ENCODE results near the gene CES2.
A peak's percentile ranks its signal among the peaks of the same experiment; 100 is the strongest.
"Not testable (repeated sequence)": the region's sequence is repeated elsewhere in the genome, so short reads cannot be mapped to it uniquely, and the experiment has no call there.

CES2 gene

DNA sequence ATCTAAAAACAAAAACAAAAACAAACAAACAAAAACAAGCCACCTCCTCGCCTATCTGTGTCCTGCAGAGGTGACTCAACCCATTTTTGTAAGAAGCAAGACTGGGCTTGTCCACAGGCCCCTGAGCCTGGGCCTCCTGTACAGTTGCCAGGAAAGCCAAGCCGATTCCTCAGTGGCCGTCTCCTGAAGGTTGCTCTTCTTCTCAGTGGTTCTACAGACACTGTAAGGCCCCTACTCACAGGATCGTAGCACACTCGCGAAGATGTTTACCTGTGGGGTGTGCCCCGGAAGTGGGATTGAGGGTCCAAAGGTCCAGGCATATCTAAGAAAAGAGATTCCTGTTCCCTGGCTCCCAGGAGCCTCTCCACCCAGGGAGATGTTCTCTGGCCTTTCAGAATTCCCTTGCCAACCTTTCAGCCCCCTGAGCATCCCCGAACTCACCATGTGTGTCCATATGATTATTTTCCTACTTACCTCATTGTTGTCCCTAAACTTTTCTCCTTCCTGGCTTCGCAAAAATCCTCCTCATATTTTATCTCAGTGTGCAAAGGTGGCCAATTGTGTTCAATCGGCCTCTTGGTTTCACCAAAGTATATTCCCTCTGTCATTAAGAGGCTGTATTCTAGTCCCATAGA lies 18.3 kb downstream of the CES2 start:
- DNase-seq (ENCODE audit: low read depth in 2 of 2), result no peak

DNA sequence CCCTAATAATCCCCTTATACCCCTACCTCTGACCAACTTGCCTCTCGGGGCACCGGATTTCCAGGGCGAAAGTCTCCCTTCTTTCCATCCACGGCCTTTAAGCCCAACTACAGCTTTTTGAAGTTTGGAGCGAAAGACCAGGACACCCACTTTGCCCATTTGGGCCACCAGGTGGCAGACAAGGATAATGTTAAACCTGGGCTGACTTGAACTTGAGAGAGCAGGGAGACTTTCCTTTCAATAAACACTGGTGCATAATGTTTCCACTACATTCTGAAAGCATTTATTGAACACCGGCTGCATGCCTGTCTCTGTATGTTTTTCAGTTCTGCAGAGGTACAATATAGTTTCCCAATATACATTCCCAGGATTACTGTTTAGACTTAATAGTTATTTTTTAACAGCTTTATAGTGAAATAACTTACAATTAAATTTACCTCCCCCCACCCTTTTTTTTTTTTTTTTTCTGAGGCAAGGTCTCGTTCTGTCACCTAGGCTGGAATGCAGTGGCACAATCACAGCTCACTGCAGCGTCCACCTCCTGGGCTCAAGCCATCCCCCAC lies 18.9 kb downstream of the CES2 start:
- peak; percentile 44 to 52 for DNase-seq (ENCODE audit: low read depth in 2 of 2)

DNA sequence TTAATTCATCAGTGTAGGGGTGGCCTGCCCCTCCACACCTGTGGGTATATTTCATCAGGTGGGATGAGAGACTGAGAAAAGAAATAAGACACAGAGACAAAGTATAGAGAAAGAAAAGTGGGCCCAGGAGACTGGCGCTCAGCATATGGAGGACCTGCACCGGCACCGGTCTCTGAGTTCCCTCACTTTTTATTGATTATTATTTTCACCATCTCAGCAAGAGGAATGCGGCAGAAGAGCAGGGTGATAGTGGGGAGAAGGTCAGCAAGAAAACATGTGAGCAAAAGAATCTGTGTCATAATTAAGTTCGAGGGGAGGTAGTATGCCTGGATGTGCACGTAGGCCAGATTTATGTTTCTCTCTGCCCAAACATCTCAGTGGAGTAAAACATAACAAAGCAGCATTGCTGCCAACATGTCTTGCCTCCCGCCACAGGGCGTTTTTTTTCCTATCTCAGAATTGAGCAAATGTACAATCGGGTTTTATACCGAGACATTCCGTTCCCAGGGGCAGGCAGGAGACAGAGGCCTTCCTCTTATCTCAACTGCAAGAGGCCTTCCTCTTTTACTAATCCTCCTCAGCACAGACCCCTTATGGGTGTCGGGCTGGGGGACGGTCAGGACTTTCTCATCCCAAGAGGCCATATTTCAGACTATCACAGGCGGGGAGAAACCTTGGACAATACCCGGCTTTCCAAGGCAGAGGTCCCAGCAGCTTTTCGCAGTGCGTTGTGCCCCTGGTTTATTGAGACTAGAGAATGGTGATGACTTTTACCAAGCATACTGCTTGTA lies 20.2 kb downstream of the CES2 start:
- DNase-seq (ENCODE audit: low read depth in 2 of 2), result not testable (repeated sequence)

DNA sequence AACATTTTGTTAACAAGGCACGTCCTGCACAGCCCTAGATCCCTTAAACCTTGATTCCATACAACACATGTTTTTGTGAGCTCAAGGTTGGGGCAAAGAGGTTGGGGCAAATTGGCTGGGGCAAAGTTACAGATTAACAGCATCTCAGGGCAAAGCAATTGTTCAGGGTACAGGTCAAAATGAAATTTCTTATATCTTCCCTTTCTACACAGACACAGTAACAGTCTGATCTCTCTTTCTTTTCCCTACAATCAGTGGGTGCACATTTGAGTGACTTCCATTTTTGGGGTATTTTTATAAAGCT lies 20.8 kb downstream of the CES2 start:
- DNase-seq (ENCODE audit: low read depth in 2 of 2), result not testable (repeated sequence)

DNA sequence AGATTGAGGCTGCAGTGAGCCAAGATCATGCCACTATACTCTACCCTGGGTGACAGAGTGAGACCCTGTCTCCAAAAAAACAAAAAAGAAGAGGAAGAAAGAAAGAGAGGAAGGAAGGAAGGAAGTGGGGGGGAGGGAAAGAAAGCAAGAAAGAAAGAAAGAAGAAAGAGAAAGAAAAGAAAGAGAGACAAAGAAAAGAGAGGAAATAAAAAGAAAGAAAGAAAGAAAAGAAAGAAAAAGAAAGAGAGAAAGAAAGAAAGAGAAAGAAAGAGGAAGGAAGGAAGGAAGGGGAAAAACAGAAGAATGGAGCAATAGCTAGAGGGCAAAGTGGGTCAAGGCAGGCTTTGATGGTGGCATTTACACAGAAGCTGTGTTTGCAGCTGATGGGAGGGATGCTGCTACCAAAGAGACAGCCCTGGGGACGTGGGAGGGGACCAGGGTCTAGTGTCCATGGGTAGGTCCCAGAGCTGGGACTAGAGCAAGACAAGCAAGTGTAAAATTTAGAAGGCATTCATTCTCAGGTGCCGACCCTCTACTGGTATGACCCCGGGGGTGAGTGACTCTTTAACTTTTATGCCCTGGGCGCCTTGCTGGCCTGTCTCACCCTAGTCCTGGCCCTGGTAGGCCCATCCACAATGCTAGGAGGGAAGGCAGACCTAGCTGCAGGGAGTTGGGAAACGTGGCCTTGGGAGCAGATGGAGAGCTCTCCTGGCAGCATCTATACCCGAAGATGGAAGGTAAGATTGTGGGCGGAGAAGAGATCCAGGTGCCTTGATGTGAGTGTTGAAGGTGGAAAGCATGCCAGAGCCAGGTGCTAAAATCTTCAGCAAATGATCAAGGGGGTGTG lies 23.8 kb downstream of the CES2 start:
- DNase-seq (ENCODE audit: low read depth in 2 of 2), result no peak

DNA sequence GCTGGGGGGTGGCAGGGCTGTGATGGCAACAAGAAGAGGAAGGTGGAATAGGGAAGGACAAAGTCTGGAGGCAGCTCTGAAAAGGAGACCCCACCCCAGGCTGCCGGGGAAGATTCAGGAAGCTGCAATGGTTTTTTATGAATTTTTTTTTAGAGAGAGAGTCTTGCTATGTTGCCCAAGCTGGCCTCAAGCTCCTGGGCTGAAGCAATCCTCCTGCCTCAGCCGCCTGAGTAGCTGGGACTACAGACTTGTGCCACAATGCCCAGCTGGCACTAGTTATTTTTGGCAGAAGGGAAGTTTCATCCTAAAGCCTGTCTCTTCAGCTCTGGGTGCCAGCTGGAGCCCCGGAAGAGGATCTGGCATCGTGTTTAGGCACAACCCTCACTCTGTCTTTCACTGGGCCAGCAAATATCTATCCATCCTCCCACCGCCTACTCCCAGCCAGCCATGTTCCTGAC lies 24.4 kb downstream of the CES2 start:
- DNase-seq (ENCODE audit: low read depth in 2 of 2), result no peak

DNA sequence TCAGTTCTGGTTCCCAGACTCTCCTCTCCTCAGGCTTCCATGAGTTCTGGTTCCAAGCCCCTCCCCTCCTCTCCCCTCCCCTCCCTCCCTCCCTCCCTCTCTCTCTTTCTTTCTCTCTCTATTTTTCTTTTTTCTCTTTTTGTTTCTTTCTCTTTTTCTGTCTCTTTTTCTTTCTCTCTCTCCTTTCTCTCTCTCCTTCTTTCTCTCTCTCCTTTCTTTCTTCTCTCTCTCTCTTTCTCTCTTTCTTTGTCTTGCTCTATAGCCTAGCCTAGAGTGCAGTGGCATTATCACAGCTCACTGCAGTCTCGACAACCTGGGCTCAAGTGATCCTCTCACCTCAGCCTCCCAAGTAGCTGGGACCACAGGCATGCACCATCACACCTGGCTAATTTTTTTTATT lies 25.0 kb downstream of the CES2 start:
- DNase-seq (ENCODE audit: low read depth in 2 of 2), result no peak

DNA sequence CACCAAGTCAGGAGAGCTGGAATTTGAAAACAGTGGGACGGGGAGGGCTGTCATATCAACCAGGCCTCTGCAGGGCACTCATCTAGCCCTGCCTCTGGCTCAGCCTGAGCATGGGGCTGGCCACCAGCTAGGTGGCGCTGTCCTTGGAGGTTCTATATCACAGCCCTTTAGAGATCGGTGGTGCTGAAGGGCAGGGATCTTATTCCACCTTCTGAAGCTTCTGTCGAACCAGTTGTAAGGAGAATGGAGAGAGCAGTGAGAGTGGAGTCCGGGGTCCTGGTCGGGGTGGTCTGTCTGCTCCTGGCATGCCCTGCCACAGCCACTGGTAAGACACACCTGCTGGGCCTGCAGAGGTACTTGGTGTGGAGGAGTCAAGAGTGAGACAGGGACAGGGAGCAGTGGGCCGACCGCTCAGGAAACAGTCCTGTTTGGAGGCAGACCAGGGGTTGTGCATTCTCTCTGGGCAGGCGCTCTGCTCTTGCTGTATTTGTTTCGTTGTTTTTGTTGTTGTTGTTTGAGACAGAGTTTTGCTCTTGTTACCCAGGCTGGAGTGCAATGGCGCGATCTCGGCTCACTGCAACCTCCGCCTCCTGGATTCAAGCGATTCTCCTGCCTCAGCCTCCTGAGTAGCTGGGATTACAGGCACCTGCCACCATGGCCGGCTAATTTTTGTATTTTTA lies 25.9 kb downstream of the CES2 start, which contains the start of gene CES3:
CES3 (plus strand) TSS at position 202 of the 680 bp plus-strand sequence; CDS start at position 244, 42 bp downstream.
- peak; percentile 12 to 18 for DNase-seq (ENCODE audit: low read depth in 2 of 2)

DNA sequence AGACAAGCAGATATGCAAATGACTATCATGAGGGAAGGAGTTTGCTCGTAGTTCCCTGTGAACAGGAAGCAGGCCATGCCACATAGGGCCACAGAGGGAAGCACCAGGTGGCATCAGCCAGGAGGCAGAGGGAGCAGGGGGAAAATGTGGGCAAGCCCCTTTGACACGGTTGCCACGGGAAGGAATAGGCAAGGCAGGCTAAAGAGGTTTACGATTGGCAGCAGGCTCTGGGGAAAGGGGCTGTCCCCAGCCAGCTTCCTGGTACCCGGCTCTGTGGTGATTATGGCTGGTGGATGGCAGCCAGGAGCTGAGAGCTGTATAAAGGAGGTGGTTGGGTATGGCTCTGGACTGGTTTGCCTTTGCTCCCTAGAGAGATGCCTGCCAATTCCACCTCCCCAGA lies 26.6 kb downstream of the CES2 start:
- no peak for DNase-seq (ENCODE audit: low read depth in 2 of 2)

DNA sequence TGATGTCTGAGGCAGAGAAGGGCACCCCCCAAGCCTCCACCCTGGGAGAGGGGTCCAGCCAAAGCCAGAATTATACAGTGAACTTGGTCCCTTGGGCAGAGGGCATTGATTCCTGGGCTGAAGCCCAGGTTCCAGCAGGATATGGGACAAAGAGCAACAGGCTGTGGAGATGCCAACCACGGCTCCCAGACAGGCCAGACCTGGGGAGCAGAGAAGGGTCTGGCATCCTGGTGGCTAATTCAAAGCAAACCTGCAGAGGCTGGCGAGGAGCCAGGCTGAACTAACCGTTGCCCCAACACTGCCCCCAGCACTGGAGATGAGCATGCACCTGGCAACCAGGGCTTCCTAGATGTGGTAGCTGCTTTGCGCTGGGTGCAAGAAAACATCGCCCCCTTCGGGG lies 28.7 kb downstream of the CES2 start:
- DNase-seq (ENCODE audit: low read depth in 2 of 2), result no peak

DNA sequence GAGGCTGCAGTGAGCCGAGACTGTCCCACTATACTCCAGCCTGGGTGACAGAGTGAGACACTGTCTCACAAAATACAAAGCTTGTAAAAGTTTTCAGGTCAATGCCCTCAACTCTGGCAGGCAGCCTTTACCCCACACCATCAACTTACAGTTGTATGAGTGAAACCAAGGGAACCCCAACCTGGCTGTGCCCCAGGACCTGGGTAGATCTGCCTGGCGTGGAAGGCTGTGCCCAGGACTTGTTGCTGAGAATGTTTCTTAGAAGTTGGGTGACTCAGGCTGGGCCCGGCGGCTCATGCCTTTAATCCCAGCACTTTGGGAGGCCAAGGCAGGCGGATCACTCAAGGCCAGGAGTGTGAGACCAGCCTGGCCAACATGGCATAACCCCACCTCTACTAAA lies 33.5 kb downstream of the CES2 start:
- no peak for DNase-seq (ENCODE audit: low read depth in 2 of 2)

DNA sequence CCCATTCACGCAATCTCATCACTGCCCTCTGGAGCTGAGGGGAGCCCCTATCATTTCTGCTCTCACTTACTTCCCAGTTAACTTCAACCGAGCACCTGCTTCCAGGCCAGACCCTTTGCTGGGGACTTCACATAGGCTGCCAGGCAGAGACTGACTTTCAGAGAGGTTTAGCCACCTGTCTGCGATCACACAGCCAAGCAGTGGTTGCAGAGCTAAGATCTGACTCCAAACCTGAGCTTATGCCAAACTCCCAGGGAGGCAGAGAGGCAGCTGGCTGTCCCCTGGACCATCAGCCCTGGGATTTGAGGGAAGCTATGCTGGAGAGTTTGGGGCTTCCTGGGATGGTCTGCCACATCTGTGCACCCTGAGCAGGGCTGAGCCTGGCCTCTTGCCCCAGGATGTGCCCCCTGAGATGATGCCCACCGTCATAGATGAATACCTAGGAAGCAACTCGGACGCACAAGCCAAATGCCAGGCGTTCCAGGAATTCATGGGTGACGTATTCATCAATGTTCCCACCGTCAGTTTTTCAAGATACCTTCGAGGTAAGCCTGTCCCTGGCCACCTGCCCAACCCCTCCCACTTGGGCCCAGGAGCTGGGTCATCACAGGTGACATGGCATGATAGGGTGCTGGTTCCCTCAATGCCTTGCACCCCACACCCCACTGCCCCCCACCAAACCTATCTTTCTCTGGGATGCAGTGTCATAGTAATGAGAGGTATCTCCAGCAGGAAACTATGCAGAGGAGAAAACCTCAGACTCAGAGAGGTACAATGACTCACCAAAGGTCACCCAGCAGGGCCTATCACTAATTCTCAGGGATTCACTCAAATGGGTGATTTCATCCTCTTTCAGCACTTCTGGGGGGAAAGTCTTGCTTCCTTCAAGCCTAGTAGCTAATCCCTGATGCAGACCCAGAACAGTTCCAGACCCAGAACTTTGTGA lies 35.7 kb downstream of the CES2 start:
- no peak for DNase-seq (ENCODE audit: low read depth in 2 of 2)

DNA sequence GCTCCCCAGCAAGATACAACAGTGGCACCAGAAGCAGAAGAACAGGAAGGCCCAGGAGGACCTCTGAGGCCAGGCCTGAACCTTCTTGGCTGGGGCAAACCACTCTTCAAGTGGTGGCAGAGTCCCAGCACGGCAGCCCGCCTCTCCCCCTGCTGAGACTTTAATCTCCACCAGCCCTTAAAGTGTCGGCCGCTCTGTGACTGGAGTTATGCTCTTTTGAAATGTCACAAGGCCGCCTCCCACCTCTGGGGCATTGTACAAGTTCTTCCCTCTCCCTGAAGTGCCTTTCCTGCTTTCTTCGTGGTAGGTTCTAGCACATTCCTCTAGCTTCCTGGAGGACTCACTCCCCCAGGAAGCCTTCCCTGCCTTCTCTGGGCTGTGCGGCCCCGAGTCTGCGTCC lies 37.7 kb downstream of the CES2 start:
- no peak for DNase-seq (ENCODE audit: low read depth in 2 of 2)

DNA sequence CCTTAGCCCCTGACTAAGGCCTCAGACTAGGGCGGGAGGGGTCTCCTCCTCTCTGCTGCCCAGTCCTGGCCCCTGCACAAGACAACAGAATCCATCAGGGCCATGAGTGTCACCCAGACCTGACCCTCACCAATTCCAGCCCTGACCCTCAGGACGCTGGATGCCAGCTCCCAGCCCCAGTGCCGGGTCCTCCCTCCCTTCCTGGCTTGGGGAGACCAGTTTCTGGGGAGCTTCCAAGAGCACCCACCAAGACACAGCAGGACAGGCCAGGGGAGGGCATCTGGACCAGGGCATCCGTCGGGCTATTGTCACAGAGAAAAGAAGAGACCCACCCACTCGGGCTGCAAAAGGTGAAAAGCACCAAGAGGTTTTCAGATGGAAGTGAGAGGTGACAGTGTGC lies 38.4 kb downstream of the CES2 start:
- no peak for DNase-seq (ENCODE audit: low read depth in 2 of 2)

DNA sequence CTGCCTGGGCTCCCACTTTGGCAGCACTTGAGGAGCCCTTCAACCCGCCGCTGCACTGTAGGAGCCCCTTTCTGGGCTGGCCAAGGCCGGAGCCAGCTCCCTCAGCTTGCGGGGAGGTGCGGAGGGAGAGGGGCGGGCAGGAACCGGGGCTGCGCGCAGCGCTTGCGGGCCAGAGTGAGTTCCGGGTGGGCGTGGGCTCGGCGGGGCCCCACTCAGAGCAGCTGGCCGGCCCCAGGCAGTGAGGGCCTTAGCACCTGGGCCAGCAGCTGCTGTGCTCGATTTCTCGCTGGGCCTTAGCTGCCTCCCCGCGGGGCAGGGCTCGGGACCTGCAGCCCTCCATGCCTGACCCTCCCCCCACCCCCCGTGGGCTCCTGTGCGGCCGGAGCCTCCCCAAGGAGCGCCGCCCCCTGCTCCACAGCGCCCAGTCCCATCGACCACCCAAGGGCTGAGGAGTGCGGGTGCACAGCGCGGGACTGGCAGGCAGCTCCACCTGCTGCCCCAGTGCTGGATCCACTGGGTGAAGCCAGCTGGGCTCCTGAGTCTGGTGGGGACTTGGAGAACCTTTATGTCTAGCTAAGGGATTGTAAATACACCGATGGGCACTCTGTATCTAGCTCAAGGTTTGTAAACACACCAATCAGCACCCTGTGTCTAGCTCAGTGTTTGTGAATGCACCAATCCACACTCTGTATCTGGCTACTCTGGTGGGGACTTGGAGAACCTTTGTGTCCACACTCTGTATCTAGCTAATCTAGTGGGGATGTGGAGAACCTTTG lies 39.0 kb downstream of the CES2 start:
- not testable (repeated sequence) for DNase-seq (ENCODE audit: low read depth in 2 of 2)

DNA sequence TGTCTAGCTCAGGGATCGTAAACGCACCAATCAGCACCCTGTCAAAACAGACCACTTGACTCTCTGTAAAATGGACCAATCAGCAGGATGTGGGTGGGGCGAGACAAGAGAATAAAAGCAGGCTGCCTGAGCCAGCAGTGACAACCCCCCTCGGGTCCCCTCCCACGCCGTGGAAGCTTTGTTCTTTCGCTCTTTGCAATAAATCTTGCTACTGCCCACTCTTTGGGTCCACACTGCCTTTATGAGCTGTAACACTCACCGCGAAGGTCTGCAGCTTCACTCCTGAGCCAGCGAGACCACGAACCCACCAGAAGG lies 39.6 kb downstream of the CES2 start:
- DNase-seq (ENCODE audit: low read depth in 2 of 2), result not testable (repeated sequence)

DNA sequence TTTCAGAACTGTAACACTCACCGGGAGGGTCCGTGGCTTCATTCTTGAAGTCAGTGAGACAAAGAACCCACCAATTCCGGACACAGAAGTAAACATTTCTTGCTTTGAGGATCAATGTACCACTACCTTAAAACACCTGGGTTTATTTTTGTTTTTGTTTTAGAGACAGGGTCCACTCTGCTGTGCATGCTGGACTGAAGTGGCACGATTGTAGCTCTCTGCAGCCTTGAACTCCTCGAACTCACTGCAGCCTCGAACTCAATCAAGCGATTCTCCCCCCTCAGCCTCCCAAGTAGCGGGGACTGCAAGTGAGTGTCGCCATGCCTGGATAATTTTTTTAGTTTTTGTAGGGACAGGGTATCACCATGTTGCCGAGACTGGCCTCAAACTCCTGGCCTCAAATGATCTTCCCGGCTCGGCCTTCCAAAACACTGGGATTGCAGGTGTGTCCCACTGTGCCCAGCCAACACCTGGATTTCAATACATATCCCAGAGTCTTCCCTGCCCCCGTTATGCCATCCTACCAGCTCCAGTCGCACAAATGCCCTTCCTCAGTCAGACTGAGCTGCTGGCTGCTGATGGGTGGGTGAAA lies 40.1 kb downstream of the CES2 start:
- no peak for DNase-seq (ENCODE audit: low read depth in 2 of 2)

DNA sequence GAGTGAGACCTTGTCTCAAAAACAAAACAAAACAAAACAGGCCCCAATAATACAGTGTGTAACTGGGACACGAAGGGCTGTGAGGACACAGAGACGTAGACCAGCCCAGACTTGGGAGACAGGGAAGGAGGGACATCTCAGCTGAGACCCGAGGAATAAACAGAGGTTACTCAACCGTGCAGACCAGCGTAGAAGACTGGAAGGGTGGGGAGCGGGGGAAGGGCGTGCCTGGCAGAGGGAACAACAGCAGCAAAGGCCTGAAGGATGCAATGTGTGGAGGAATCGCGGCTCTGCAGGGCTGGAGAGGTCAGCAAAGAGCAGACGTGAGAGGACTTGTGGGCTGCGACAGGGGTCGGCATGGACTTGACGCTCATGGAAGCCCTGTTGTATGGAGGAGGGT lies 41.4 kb downstream of the CES2 start:
- DNase-seq (ENCODE audit: low read depth in 2 of 2), result no peak

DNA sequence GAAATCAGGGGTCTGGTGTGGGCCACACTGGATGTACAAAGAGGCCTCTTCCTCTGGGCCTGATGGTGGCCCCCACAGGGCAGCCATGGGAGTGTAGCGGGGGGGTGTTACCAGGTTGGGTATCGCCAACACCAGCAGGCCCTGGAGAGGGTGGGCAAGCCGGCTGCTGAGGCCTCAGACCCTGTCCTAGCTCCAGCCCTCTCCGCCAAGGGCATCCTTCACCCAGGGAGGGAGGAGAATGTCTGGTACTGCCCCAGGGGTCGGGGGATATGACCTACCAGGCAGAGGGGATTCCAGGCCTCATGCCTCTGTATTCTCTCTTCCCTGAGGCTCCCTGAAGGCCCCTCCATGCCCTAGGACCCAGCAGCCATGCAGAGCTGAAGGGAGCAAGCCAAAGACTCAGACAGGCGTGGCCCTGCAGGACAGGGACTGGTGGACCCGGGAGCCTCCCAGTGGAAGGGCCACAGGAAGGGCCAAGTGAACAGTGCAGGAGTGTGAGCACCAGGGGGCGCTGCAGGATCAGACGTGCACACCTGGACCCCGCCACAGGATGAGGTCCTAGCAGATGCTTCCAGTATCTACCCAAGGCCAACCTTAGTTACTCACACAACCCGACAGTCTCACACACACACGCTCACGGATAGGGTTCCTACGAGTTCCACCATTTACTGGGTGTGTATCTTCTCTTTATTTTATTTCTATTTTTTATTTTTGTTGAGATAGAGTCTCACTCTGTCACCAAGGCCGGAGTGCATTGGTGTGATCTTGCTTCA lies 42.2 kb downstream of the CES2 start:
- peak; percentile 73 to 85 for DNase-seq (ENCODE audit: low read depth in 2 of 2)
